Small intestine (tissue), 7 donors: ENCODE results near the gene RFX2. TPM values are rescaled to one million over a fixed set of nuclear protein-coding genes. Genes with fewer than 3 reads are reported as not detected.

Source experiments
- DNase-seq, 2 donors: peaks; one replicate each; pipeline versions ENCODE4 v3.0.0 to v3.0.0-alpha.2; 2013
- FAIRE-seq: peaks from 2 replicates; lab custom pipeline; 2012; peaks lifted over from hg19 to GRCh38; lab: Jason Lieb, UNC
- H3K27ac ChIP-seq, 3 donors: one replicate each; pipeline ENCODE4 v1.5.1; 2013; ENCODE audit warnings: low read length in 2 of 3, mild to moderate bottlenecking in 2 of 3, control low read depth in 1 of 3, inconsistent platforms in 1 of 3, low read depth in 1 of 3, moderate library complexity in 1 of 3
- H3K27me3 ChIP-seq, 3 donors: one replicate each; pipeline ENCODE4 v1.6.1; 2013; ENCODE audit warnings: low read length in 3 of 3, inconsistent platforms in 1 of 3; ENCODE audit not compliant: control insufficient read depth in 3 of 3, insufficient read depth in 3 of 3
- H3K36me3 ChIP-seq, 3 donors: one replicate each; pipeline ENCODE4 v1.6.1; 2013; ENCODE audit warnings: low read length in 3 of 3, inconsistent platforms in 1 of 3, low read depth in 1 of 3, mild to moderate bottlenecking in 1 of 3, moderate library complexity in 1 of 3; ENCODE audit not compliant: control insufficient read depth in 3 of 3, insufficient read depth in 2 of 3
- H3K4me1 ChIP-seq, 3 donors: one replicate each; pipeline ENCODE4 v1.6.1; 2013; ENCODE audit warnings: low read length in 2 of 3, inconsistent platforms in 1 of 3, low read depth in 1 of 3, mild to moderate bottlenecking in 1 of 3, moderate library complexity in 1 of 3; ENCODE audit not compliant: control insufficient read depth in 3 of 3, insufficient read depth in 2 of 3
- H3K4me3 ChIP-seq, 3 donors: one replicate each; pipeline ENCODE4 v1.5.1; 2013; ENCODE audit warnings: low read length in 3 of 3, control low read depth in 1 of 3, inconsistent platforms in 1 of 3, low read depth in 1 of 3, mild to moderate bottlenecking in 1 of 3, moderate library complexity in 1 of 3
- H3K9me3 ChIP-seq, 2 donors: one replicate each; pipeline ENCODE4 v1.6.1; 2013; ENCODE audit warnings: low read depth in 1 of 2, low read length in 1 of 2; ENCODE audit not compliant: control insufficient read depth in 2 of 2, insufficient read depth in 1 of 2
- WGBS, 3 donors: extraction: QIAGEN DNeasy Blood & Tissue Kit; methylation state at CpG; one replicate each; pipeline ENCODE4 v1.1.7; 2013; 5-methylcytosine and 5-hydroxymethylcytosine counted together
- polyA plus RNA-seq, 4 donors: library from polyadenylated mRNA; stranded (reverse) in 3 of 4; unstranded in 1 of 4; fragments of 200-250 nt in 3 of 4; fragments of 120-200 nt in 1 of 4; gene quantifications; one replicate each; pipeline versions ENCODE4 v1.2.1 to v1.2.3, GENCODE V29; 2013
- donor health status: healthy with polysubstance abuse.
- donor health status: control.
- donor health status: control.
- donor health status: Bipolar disorder and iron deficiency.
- donor health status: healthy.

RFX2 gene
- polyA plus RNA-seq, 4 donors: 1.1 to 9.1 (median 2.3) TPM

GRCh38 chr19:6101291-6101825, 8.9 kb downstream of the RFX2 start:
- DNase-seq: no peak

DNA sequence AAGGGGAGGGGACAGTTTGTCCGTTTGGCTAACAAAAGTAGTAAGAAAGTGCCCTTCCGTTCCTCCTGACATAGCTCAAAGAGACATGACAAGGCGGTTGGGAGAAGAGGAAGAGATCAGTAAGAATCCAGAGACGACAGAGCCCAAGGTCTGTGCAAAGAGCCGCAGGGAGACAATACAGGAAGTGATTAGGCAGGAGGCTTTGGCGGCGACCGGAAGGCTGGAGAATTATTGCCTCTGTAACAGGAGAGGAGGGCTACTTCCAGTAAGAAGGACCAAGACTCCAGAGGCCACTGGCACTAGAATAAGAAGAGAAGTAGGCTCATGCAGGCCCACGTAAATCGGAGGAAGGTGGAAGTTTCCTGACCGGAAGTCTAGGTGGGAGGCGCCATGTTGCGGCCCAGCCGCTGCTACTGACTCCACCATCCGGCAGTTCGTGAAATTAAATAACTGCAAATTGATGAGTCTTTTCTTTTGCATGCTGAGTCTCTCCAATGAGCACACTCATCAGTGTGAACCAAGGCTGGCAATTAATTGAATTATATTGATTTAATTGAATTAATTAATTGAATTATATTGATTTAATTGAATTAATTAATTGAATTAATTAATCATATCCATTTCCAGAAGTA, 9.9 kb downstream of the RFX2 start:
- H3K27ac ChIP-seq: peak overlapping the region in 1 of 3 donors; percentile 62
- H3K27me3 ChIP-seq: no peaks in the 10 kb centered on the region
- no peaks in the 10 kb centered on the region for H3K9me3 ChIP-seq
- DNase-seq (no peak), FAIRE-seq (no peak)
- H3K4me3 ChIP-seq: no peak overlapping the region
- H3K4me1 ChIP-seq: peaks cover 0 to 18% (median 6%) of the 10 kb centered on the region in 3 donors
- H3K36me3 ChIP-seq: peaks cover 0 to 2% (median 0%) of the 10 kb centered on the region in 3 donors
- WGBS, 3 donors: 65 to 91% (median 77%) methylated on average over 16 of the region's 16 CpGs

More at GRCh38 chr19:6101291-6101825, 8.9 kb downstream of the RFX2 start:
- FAIRE-seq: no peak
- H3K9me3 ChIP-seq: no peaks in the 10 kb centered on the region
- H3K4me3 ChIP-seq: no peak overlapping the region
- peaks cover 0 to 4% (median 0%) of the 10 kb centered on the region in 3 donors for H3K36me3 ChIP-seq
- H3K27me3 ChIP-seq: no peaks in the 10 kb centered on the region
- 89 to 96% (median 89%) methylated on average over 3 of the region's 3 CpGs for WGBS, 3 donors
- H3K4me1 ChIP-seq: peaks cover 0 to 18% (median 0%) of the 10 kb centered on the region in 3 donors
- H3K27ac ChIP-seq: no peak overlapping the region

GRCh38 chr19:6099599-6099998, 10.7 kb downstream of the RFX2 start:
- H3K27ac ChIP-seq: peak overlapping the region in 1 of 3 donors; percentile 45
- H3K4me1 ChIP-seq: peaks cover 0 to 18% (median 6%) of the 10 kb centered on the region in 3 donors
- no peaks in the 10 kb centered on the region for H3K36me3 ChIP-seq
- 88 to 91% (median 89%) methylated on average over 2 of the region's 2 CpGs for WGBS, 3 donors
- H3K27me3 ChIP-seq: no peaks in the 10 kb centered on the region
- H3K4me3 ChIP-seq: no peak overlapping the region
- FAIRE-seq (no peak), DNase-seq (no peak)
- no peaks in the 10 kb centered on the region for H3K9me3 ChIP-seq

DNA sequence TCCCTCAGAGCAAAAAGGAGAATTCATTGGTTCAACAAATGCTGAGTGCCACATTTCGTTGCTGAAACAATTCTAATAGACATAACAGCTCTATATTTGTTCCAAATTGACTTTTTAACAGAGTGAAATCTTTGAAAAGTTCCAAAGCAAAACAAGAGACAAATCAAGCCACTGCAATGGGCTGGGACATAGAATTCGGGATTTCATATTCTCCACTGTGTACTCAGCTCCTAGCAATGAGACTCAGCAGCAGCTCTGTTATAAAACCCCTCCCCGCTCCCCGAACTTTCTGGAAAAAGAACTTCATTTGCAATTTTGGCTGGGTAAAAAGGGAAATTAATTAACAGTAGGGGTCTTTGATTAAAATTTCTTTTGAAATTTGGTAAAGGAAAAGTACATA, 11.3 kb downstream of the RFX2 start:
- no peaks in the 10 kb centered on the region for H3K27me3 ChIP-seq
- no peak overlapping the region for H3K27ac ChIP-seq
- H3K4me1 ChIP-seq: peaks cover 0 to 18% (median 6%) of the 10 kb centered on the region in 3 donors
- peaks cover 0 to 4% (median 0%) of the 10 kb centered on the region in 3 donors for H3K36me3 ChIP-seq
- no peak overlapping the region for H3K4me3 ChIP-seq
- DNase-seq (no peak), FAIRE-seq (no peak)
- 79 to 85% (median 83%) methylated on average over 4 of the region's 4 CpGs for WGBS, 3 donors
- no peaks in the 10 kb centered on the region for H3K9me3 ChIP-seq

DNA sequence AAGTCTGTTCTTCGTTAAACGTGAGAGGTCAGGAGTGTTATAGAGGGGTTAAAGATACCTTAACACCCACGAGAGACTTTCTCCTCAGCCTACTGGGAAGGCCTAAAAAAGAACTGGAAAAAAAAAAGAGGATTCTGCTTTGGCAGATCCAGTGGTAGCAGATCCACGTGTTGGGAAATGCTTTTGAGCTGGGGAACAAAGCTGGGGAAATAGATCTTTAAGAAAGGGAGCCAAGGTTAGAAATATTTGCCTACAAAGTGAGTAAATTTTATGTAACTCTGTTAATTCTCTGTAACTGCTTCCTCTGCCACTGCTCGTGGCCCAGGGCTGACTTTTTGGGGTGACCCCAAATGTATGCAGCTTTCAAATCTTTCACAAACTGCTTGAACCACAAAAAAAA, 11.7 kb downstream of the RFX2 start:
- Histone ChIP-seq H3K27me3 (no peaks in the 10 kb centered on the region), H3K4me3 (no peak overlapping the region), H3K27ac (peak overlapping the region in 1 of 3 donors; percentile 31), H3K9me3 (no peaks in the 10 kb centered on the region), H3K4me1 (peaks cover 0 to 18% (median 6%) of the 10 kb centered on the region in 3 donors), H3K36me3 (peaks cover 0 to 4% (median 0%) of the 10 kb centered on the region in 3 donors)
- DNase-seq (no peak), FAIRE-seq (no peak)
- 68 to 82% (median 79%) methylated on average over 5 of the region's 5 CpGs for WGBS, 3 donors

DNA sequence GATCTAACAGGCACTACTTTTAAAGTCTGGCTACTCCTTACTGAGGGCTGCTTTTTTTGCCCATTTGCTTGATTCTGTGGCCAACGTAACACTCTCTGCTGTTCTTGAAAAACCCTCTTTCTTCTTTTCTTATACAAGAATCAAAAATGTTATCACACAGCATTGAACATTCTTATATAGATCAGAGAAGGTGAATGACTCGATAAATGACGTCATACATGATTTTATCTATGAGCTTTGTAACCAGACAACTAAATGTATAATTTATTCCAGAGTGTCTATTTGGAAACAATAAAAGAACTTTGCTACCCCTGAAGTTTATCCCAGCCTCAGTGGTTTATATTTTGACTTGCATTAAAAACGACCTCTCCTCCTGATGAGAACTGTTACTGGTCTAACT, 12.4 kb downstream of the RFX2 start:
- Histone ChIP-seq H3K4me3 (no peak overlapping the region), H3K27me3 (no peaks in the 10 kb centered on the region), H3K4me1 (peaks cover 0 to 20% (median 6%) of the 10 kb centered on the region in 3 donors), H3K36me3 (peaks cover 0 to 4% (median 0%) of the 10 kb centered on the region in 3 donors), H3K27ac (no peak overlapping the region), H3K9me3 (no peaks in the 10 kb centered on the region)
- DNase-seq: no peak
- FAIRE-seq: no peak
- 59 to 83% (median 65%) methylated on average over 4 of the region's 4 CpGs for WGBS, 3 donors

- Histone ChIP-seq H3K9me3 (no peaks in the 10 kb centered on the region), H3K4me1 (peaks cover 0 to 41% (median 6%) of the 10 kb centered on the region in 3 donors), H3K27me3 (no peaks in the 10 kb centered on the region), H3K36me3 (peaks cover 0 to 4% (median 0%) of the 10 kb centered on the region in 3 donors), H3K27ac (no peak overlapping the region), H3K4me3 (no peak overlapping the region)
- WGBS, 3 donors: 70 to 92% (median 81%) methylated on average over 4 of the region's 4 CpGs
- FAIRE-seq (no peak), DNase-seq (no peak)
Measured at GRCh38 chr19:6095760-6096159, 14.5 kb downstream of the RFX2 start.

DNA sequence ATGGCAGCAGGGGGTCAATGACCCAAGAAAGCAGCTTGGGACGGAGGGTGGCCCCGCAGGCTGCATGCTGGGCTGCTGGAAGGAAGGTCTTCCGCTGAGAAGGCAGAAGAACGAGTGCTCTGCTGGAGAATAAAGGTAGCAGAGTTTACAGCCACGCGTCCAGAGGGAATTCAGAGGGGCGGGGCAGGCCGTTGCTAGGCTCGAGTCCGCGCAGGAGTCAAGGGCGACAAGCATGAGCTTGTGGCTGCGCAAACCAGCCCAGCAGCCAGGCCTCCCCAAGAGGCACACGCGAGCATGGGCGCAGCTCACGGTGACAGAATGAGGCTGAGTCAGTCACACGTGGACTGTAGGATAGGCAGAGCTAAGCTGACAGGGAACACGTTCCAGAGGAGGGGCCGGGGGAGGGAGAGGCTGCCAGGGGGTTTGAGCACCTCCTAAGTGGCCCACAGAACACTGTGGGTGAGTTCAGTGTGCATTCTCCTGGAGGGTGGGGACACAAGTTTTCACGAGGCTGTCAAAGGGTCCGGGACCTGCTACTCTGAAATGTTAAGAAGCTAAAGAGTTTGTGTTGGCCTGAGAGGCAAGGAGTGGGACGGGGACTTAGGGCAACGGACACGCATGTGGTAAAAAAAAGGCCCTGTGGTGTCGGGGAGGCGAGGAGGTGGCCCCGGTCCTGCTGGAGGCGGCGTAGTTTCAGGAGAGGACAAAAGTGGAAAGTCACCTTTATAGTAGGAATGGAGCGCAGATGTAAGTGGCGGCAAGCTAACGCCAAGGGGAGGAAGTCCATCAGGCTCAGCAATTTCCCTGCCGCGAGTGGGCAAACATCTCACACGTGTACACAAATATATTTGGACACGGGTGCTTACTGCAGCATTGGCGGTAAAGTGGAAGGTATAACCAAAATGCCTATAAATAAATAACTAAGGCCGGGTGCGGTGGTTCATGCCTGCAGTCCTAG, 17.7 kb downstream of the RFX2 start:
- Histone ChIP-seq H3K9me3 (peaks cover 0 to 6% of the 10 kb centered on the region in 2 donors), H3K27me3 (no peaks in the 10 kb centered on the region), H3K4me3 (peak overlapping the region in 1 of 3 donors; percentile 8), H3K27ac (peak overlapping the region; percentile 14 to 83 (median 73)), H3K4me1 (peaks cover 0 to 33% (median 12%) of the 10 kb centered on the region in 3 donors), H3K36me3 (peaks cover 0 to 6% (median 0%) of the 10 kb centered on the region in 3 donors)
- 41 to 50% (median 50%) methylated on average over 40 of the region's 40 CpGs for WGBS, 3 donors
- no peak for FAIRE-seq
- DNase-seq: peak; percentile 88 to 95
